Activated effector memory CD4-positive, alpha-beta T cell treated with anti-CD3 and anti-CD28 coated beads, Interleukin-2, amount 50 U/mL, for 16 hours (primary cell): ENCODE measurements around the gene PTPRK.

Experiments used
- DNase-seq: peaks from one replicate; pipeline ENCODE4 v3.0.0-alpha.2; 2020

The PTPRK gene

GRCh38 chr6:128380891-128381290 is 139.5 kb downstream of the PTPRK start:
- DNase-seq = no peak

GRCh38 chr6:128379577-128379976 is 140.8 kb downstream of the PTPRK start:
- no peak for DNase-seq

- no peak for DNase-seq
These were observed 143.4 kb downstream of the PTPRK start for GRCh38 chr6:128376952-128377503.

- no peak for DNase-seq
These were observed 149.3 kb downstream of the PTPRK start for GRCh38 chr6:128371136-128371535.

- no peak for DNase-seq
These were observed 150.3 kb downstream of the PTPRK start for GRCh38 chr6:128370072-128370471.

GRCh38 chr6:128368213-128368944 is 152.0 kb downstream of the PTPRK start:
- no peak for DNase-seq

DNA sequence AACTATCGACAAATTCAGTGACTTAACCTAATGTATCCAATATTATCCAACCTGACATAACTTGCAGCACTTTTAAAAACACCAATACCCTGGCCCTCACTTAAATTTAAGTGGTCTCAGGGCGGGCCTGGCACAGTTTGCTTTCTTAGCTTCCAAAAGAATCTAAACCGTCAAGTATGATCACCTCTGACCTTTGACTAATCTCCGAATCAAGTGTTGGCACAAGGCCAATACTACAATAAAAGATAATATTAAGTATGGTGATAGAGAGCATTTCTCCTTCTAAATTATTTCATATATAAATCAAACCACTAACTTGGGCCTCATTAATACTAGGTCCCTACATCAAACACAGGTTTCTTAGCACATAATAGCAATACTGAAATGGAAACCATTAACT is 153.0 kb downstream of the PTPRK start:
- DNase-seq = no peak

DNA sequence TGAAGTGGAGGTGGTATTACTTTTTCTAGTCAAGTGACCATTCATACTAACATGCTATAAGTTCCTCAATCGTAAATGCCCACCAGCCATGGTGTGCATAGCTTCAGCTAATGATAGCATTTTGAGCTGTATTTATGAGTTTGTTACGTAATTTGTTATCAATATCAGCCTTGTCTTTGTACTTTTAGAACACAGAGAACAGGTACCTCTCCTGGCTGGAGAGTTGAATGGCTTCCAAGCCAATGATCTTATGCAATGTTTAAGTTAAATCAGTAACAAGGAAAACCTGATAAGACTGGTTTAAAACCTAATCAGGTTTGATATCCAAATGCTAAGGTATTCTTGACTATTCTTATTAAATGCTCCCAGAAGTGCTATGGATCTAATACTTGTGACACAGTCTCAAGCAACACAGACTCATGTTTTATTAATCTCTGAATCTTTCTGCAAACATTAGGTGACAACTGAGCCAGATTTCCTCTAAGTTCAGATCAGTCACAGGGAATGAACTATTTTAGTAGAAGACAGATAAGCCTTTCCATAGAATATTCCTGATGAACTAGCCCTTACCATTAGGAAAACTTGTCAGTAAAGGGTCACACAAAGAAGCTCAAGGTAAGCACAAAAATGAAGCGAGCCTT is 154.8 kb downstream of the PTPRK start:
- no peak for DNase-seq

GRCh38 chr6:128364766-128365519 is 155.5 kb downstream of the PTPRK start:
- DNase-seq = no peak

DNA sequence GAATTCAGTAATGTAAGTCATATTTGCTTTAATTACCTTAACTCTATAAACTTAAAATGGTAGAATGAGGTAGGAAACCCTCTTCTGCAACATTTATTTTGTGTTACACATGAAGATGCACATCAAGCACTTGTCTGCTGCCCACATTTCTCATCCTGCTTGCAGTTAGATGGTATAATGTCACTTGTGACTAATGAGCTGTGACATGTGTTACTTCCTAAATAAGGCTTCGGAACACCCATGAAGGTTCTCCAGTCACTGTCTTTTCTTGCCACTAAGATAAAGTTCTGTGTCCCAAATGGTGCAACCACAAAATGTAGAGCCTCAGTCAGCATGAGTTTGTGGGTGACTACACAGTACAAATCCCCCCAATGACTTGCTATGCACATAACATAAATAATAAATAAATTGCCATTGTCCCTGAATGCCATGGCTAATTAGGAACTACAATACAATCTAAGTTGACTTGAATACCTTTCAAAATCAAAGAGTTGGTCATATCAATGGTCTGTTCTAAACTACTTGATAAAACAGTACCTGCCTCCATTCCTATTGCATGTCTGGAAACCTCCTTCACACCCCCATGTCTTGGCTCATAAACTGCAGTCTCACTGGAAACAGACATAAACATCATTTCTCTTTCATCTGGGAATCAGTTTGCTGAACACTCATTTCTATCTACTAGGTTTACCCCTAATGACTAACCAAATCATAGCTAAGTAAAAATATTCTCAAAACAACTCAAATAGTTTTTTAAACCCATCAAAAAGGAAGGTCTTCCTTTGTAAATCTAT is 157.2 kb downstream of the PTPRK start:
- DNase-seq = no peak

- DNase-seq = no peak
These were observed 159.0 kb downstream of the PTPRK start for GRCh38 chr6:128361378-128361777.

- DNase-seq = no peak
These were observed 162.1 kb downstream of the PTPRK start for GRCh38 chr6:128358244-128358776.

GRCh38 chr6:128357392-128358130 is 162.8 kb downstream of the PTPRK start:
- no peak for DNase-seq

DNA sequence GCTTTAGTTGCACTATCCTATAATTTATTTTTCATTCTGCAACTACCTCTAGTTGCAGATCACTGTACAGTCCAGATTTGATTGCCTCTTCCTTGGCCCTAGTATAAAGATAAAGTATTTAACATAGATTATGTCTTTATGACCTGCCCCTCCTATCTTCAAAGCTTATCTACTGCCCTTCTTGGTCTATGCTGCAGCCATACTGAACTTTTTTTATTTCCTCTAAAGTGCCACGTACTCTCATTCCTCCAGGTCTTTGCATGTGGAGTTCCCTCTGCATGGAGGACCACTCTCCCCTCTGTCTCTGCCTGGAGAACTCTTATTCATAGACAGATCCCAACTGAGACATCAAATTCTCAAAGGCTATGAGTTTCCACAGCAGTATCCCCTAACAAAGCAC is 168.0 kb downstream of the PTPRK start:
- DNase-seq = no peak

DNA sequence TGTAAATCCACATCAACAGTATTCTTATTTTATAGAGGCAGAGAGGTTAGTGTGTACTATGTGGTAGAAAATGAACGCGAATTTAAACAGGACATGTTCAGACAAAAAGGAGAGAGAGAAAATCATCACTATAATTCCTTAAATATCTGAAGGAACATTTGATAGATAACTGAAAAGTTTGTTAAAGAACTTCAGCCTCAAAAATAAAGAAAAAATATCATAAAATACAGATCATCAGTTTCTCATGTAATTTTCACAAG is 169.2 kb downstream of the PTPRK start:
- no peak for DNase-seq

DNA sequence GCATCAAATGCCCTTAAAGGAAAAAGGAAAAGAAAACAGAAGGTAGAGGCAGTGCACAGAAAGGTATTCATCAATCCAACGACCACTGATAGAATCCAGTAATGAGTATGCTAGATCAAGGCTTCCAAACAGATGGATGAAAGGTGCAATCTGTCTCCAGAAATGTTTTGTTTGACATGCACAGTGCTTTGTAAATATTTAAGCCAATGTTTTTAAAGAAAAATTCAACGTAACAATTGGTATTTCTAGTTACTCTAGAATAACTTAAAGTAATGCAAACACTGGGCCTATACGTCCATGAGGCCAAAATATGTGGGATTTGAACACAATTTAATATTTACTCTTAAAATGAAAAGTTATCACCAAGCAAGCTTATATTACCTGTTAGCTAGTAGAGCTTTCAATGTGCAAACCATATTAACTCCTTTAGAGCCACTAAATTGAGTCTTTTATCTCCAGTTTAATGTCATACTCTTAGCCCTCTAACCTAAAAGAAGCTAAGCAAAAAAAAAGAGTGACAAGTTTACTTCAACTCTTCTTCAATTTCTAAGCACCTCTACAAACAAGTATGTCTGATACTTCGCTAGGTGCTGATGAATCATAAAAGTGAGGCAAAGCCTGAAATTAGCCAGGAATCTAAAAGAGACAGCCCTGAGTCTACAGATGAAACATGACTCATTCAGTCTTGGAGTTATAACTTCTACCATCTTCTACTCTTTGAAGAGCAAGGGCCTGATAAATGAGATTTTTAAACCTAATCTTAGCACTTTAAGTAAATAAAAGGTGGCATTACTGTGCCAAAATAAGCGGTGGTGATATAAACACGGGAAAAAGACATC is 169.8 kb downstream of the PTPRK start:
- DNase-seq = no peak

DNA sequence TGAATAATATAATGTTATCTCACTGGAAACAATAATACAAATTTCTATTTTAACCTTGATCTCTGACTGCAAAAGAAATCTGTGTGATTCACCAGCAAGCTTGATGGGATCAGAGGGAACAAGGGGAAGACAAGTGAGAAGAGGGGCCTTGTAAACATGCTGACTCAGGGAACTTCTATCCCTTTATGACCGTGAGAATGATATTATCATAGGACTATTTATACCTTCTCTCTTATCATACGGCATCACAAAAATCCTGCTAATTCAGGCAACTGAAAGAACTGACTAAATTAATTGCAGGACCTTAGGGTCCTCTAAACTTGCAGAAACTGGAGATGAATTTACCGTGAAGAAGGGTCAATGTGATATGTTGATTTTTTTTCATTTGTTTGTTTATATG is 173.3 kb downstream of the PTPRK start:
- DNase-seq = no peak

DNA sequence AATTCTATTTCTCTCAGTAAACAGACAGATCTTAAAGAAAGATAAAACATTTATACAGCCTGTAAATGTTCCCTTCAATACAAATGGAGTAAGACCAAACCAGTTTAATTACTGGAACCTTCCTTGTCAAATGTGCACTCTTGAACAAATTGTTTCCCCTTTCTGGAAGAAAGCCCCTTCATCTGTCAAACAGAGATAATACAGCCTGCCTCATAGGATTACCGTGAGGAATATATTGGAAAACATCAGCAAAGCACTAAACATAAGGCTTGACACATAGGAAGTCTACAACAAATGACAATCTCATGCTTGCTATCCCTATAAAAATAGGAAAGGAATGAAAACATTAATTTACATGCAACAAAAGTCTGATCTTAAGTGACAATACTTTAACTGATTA is 173.8 kb downstream of the PTPRK start:
- DNase-seq = no peak

- DNase-seq = no peak
These were observed 175.1 kb downstream of the PTPRK start for GRCh38 chr6:128345278-128345677.

GRCh38 chr6:128343706-128344105 is 176.7 kb downstream of the PTPRK start:
- DNase-seq = no peak
